Activated gamma-delta T cell treated with Interleukin-2 at 50 U/mL for 16 hours (primary cell): ENCODE results near the gene GSX1.
A peak's percentile ranks its signal among the peaks of the same experiment; 100 is the strongest.
"Not testable (repeated sequence)": the region's sequence is repeated elsewhere in the genome, so short reads cannot be mapped to it uniquely, and the experiment has no call there.

ENCODE experiments used
- DNase-seq: peaks from one replicate; pipeline ENCODE4 v3.0.0-alpha.2; 2020

Gene GSX1

GRCh38 chr13:27794921-27795717 is 2.8 kb downstream of the GSX1 start:
- no peak for DNase-seq

- no peak for DNase-seq
Measured at GRCh38 chr13:27795718-27796019, 3.4 kb downstream of the GSX1 start.

GRCh38 chr13:27796544-27797227 is 4.4 kb downstream of the GSX1 start:
- no peak for DNase-seq

GRCh38 chr13:27797228-27797624 is 4.9 kb downstream of the GSX1 start:
- DNase-seq, result no peak

- no peak for DNase-seq
Measured at GRCh38 chr13:27806744-27807387, 14.6 kb downstream of the GSX1 start.

GRCh38 chr13:27808851-27809550 is 16.7 kb downstream of the GSX1 start:
- no peak for DNase-seq

- DNase-seq, result no peak
Measured at GRCh38 chr13:27810009-27810408, 17.7 kb downstream of the GSX1 start.

GRCh38 chr13:27810461-27810860 is 18.2 kb downstream of the GSX1 start:
- no peak for DNase-seq

GRCh38 chr13:27813826-27814225 is 21.5 kb downstream of the GSX1 start:
- no peak for DNase-seq

- not testable (repeated sequence) for DNase-seq
Measured at GRCh38 chr13:27817832-27818231, 25.5 kb downstream of the GSX1 start.

- no peak for DNase-seq
Measured at GRCh38 chr13:27820524-27821482, 28.5 kb downstream of the GSX1 start.

GRCh38 chr13:27821566-27821965 is 29.3 kb downstream of the GSX1 start:
- DNase-seq, result no peak

GRCh38 chr13:27822258-27822872 is 30.1 kb downstream of the GSX1 start:
- DNase-seq, result no peak

- no peak for DNase-seq
Measured at GRCh38 chr13:27822873-27823311, 30.6 kb downstream of the GSX1 start.

GRCh38 chr13:27824121-27824520 is 31.8 kb downstream of the GSX1 start:
- DNase-seq, result no peak

- DNase-seq, result no peak
Measured at GRCh38 chr13:27825072-27825471, 32.8 kb downstream of the GSX1 start.

- peak; percentile 65 for DNase-seq
Measured at GRCh38 chr13:27826379-27827353, 34.4 kb downstream of the GSX1 start.

GRCh38 chr13:27827646-27828045 is 35.4 kb downstream of the GSX1 start:
- no peak for DNase-seq

- peak; percentile 52 for DNase-seq
Measured at GRCh38 chr13:27830010-27830409, 37.7 kb downstream of the GSX1 start.

GRCh38 chr13:27833206-27833605 is 40.9 kb downstream of the GSX1 start:
- no peak for DNase-seq
